Osteoblast (primary cell): ENCODE results near the gene RAB27B. TPM values are rescaled to one million over a fixed set of nuclear protein-coding genes. Genes with fewer than 3 reads are reported as not detected.

Experiments used
- DNase-seq: peaks from one replicate; pipeline ENCODE4 v3.0.0; 2011; ENCODE audit warnings: low spot score, mixed read lengths; ENCODE audit not compliant: insufficient read length; ENCODE audit errors: missing footprints
- H2AFZ ChIP-seq: 2 replicates; pipeline ENCODE4 v1.6.0; 2011; ENCODE audit warnings: mild to moderate bottlenecking, low read length
- H3K27ac ChIP-seq: 2 replicates; pipeline ENCODE4 v1.5.1; 2011; ENCODE audit warnings: mild to moderate bottlenecking, low read depth, low read length, moderate library complexity
- H3K27me3 ChIP-seq: 2 replicates; pipeline ENCODE4 v1.6.0; 2012; ENCODE audit warnings: mild to moderate bottlenecking, control low read depth, inconsistent platforms, low read length, moderate library complexity; ENCODE audit not compliant: insufficient read depth
- H3K36me3 ChIP-seq: 2 replicates; pipeline ENCODE4 v1.5.1; 2011; ENCODE audit warnings: mild to moderate bottlenecking, low read length, control low read depth, moderate library complexity; ENCODE audit not compliant: insufficient read depth
- H3K4me1 ChIP-seq: 2 replicates; pipeline ENCODE4 v1.5.1; 2011; ENCODE audit warnings: mild to moderate bottlenecking, low read length, control low read depth, moderate library complexity; ENCODE audit not compliant: insufficient read depth
- H3K4me2 ChIP-seq: 2 replicates; pipeline ENCODE4 v1.6.0; 2011; ENCODE audit warnings: mild to moderate bottlenecking, low read length; ENCODE audit not compliant: insufficient read depth
- H3K4me3 ChIP-seq: fragments of 200-600 bp; sonication (generic); 3 replicates; pipeline ENCODE4 v1.5.1; 2012; ENCODE audit warnings: mild to moderate bottlenecking, low read length, inconsistent platforms; ENCODE audit not compliant: insufficient read depth
- H3K79me2 ChIP-seq: 2 replicates; pipeline ENCODE4 v1.6.0; 2012; ENCODE audit warnings: mild to moderate bottlenecking, low read length, control low read depth, inconsistent platforms; ENCODE audit not compliant: insufficient read depth
- H3K9me3 ChIP-seq: 2 replicates; pipeline ENCODE4 v1.5.1; 2011; ENCODE audit warnings: low read depth, low read length, control low read depth
- H4K20me1 ChIP-seq: 2 replicates; pipeline ENCODE4 v1.6.0; 2012; ENCODE audit warnings: mild to moderate bottlenecking, low read length, control low read depth; ENCODE audit not compliant: insufficient read depth
- CTCF ChIP-seq: IDR thresholded peaks from 2 replicates; pipeline ENCODE4 v1.5.1; 2011; ENCODE audit warnings: mild to moderate bottlenecking, low read depth, low read length, moderate library complexity; ENCODE audit errors: extremely low read depth
- total RNA-seq: library from RNA; depleted of rRNA; stranded (reverse); fragments of >200 nt; gene quantifications from 2 replicates; pipeline ENCODE4 v1.2.3, GENCODE V29; 2012

The RAB27B gene, protein sequence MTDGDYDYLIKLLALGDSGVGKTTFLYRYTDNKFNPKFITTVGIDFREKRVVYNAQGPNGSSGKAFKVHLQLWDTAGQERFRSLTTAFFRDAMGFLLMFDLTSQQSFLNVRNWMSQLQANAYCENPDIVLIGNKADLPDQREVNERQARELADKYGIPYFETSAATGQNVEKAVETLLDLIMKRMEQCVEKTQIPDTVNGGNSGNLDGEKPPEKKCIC
- 55.7 and 99.0 TPM in 2 replicates for total RNA-seq

- H3K27me3 ChIP-seq: no peaks in the 10 kb centered on the region
- H3K9me3 ChIP-seq: no peaks in the 10 kb centered on the region
- H3K27ac ChIP-seq: peak within 1 kb of the TSS; percentile 82
- H4K20me1 ChIP-seq: no peaks in the 10 kb centered on the region
- peaks cover 28% of the 10 kb centered on the region for H3K79me2 ChIP-seq
- TF ChIP-seq CTCF: no peak
- DNase-seq: peak; percentile 69
- H3K4me2 ChIP-seq: peak within 1 kb of the TSS; percentile 95
- peak within 1 kb of the TSS; percentile 86 for H2AFZ ChIP-seq
- peaks cover 24% of the 10 kb centered on the region for H3K4me1 ChIP-seq
- peak within 1 kb of the TSS; percentile 72 for H3K4me3 ChIP-seq
- no peaks in the 10 kb centered on the region for H3K36me3 ChIP-seq
These were observed at the start of gene RAB27B for GRCh38 chr18:54828281-54828881. Gene RAB27B (plus strand): TSS chr18:54828477. CDS start chr18:54877586, 49,109 bp downstream.

- no peaks in the 10 kb centered on the region for H4K20me1 ChIP-seq
These were observed 47.9 kb upstream of the RAB27B start for GRCh38 chr18:54780285-54780861.

GRCh38 chr18:54780970-54781369 is 47.3 kb upstream of the RAB27B start:
- no peak overlapping the region for H2AFZ ChIP-seq
- no peaks in the 10 kb centered on the region for H3K79me2 ChIP-seq
- no peaks in the 10 kb centered on the region for H4K20me1 ChIP-seq
- H3K4me2 ChIP-seq: no peak overlapping the region
- no peaks in the 10 kb centered on the region for H3K36me3 ChIP-seq
- no peak overlapping the region for H3K27ac ChIP-seq
- peaks cover 13% of the 10 kb centered on the region for H3K4me1 ChIP-seq
- no peaks in the 10 kb centered on the region for H3K27me3 ChIP-seq
- H3K4me3 ChIP-seq: no peak overlapping the region
- TF ChIP-seq CTCF: no peak
- H3K9me3 ChIP-seq: no peaks in the 10 kb centered on the region
- no peak for DNase-seq

More at GRCh38 chr18:54780285-54780861, 47.9 kb upstream of the RAB27B start:
- no peaks in the 10 kb centered on the region for H3K79me2 ChIP-seq
- H3K4me3 ChIP-seq: no peak overlapping the region
- DNase-seq: no peak
- H3K4me1 ChIP-seq: peaks cover 19% of the 10 kb centered on the region
- H3K27me3 ChIP-seq: no peaks in the 10 kb centered on the region
- H3K27ac ChIP-seq: no peak overlapping the region
- no peak for TF ChIP-seq CTCF
- H3K9me3 ChIP-seq: no peaks in the 10 kb centered on the region
- H3K36me3 ChIP-seq: no peaks in the 10 kb centered on the region
- H2AFZ ChIP-seq: no peak overlapping the region
- H3K4me2 ChIP-seq: no peak overlapping the region

- H3K4me2 ChIP-seq: no peak overlapping the region
These were observed 45.1 kb upstream of the RAB27B start for GRCh38 chr18:54783139-54783538.

More at GRCh38 chr18:54783139-54783538, 45.1 kb upstream of the RAB27B start:
- no peak for DNase-seq
- Histone ChIP-seq H3K4me3 (no peak overlapping the region), H2AFZ (no peak overlapping the region), H3K9me3 (no peaks in the 10 kb centered on the region), H3K27me3 (no peaks in the 10 kb centered on the region), H4K20me1 (no peaks in the 10 kb centered on the region), H3K36me3 (no peaks in the 10 kb centered on the region), H3K4me1 (peaks cover 13% of the 10 kb centered on the region), H3K79me2 (no peaks in the 10 kb centered on the region), H3K27ac (no peak overlapping the region)
- TF ChIP-seq CTCF: no peak
